Measurements from ENCODE around the gene DIO3. TPM values are rescaled to one million over a fixed set of nuclear protein-coding genes. Genes with fewer than 3 reads are reported as not detected.

The DIO3 gene
- polyA plus RNA-seq, 2 donors = 0.20 to 0.64 TPM

DNA sequence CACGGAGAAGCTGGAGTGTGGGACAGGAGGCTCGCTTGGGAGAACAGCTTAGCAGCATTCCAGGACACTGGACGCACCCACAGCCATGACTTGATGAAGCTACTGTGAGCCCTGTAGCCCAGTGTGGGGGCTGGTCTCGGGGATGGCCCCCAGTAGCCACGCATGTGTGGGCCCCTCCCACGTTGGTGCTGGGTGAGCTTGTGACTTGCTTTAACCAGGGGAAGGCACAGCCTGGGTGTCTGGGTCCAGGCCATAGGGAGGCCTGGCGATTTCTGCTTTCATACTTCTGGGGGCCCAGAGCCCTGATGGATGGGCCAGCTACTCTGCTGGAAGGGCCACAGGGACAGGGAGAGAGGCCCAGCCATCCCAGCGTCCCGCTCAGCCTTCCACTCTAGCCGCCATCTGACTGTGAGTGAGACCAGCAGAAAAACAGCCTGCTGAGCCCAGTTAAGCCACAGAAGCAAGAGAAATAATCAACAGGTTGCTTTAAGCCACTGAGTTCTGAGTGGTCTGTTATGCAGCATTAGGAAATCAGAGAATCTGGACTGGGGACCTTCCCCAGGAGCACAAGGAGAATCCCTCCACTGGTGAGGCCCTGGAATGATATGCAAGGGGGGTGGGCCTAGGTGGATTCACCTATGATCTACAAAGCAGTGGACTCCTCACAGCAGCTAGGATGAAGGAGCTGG, 16.1 kb downstream of the DIO3 start:
- H3K9me3 ChIP-seq (ENCODE audit: control insufficient read depth in 2 of 2, insufficient read depth in 1 of 2, low read depth in 1 of 2, low read length in 1 of 2) = peaks cover 0 to 5% of the 10 kb centered on the region in 2 donors
- H3K4me3 ChIP-seq (ENCODE audit: low read depth in 1 of 2, low read length in 2 of 2) = no peak overlapping the region
- H3K27ac ChIP-seq (ENCODE audit: low read depth in 2 of 2, low read length in 1 of 2) = no peak overlapping the region
- no peaks in the 10 kb centered on the region for H3K4me1 ChIP-seq (ENCODE audit: control insufficient read depth in 2 of 2, insufficient read depth in 2 of 2, low read length in 1 of 2)
- WGBS, 2 donors = 76 to 86% methylated on average over 10 of the region's 10 CpGs
- no peaks in the 10 kb centered on the region for H3K36me3 ChIP-seq (ENCODE audit: control insufficient read depth in 2 of 2, insufficient read depth in 2 of 2, low read length in 1 of 2)
- no peaks in the 10 kb centered on the region for H3K27me3 ChIP-seq (ENCODE audit: control insufficient read depth in 1 of 2, insufficient read depth in 2 of 2, low read length in 2 of 2)

- Histone ChIP-seq H3K4me3 (ENCODE audit: low read depth in 1 of 2, low read length in 2 of 2) (no peak overlapping the region), H3K4me1 (ENCODE audit: control insufficient read depth in 2 of 2, insufficient read depth in 2 of 2, low read length in 1 of 2) (no peaks in the 10 kb centered on the region), H3K27me3 (ENCODE audit: control insufficient read depth in 1 of 2, insufficient read depth in 2 of 2, low read length in 2 of 2) (no peaks in the 10 kb centered on the region), H3K36me3 (ENCODE audit: control insufficient read depth in 2 of 2, insufficient read depth in 2 of 2, low read length in 1 of 2) (no peaks in the 10 kb centered on the region), H3K9me3 (ENCODE audit: control insufficient read depth in 2 of 2, insufficient read depth in 1 of 2, low read depth in 1 of 2, low read length in 1 of 2) (peaks cover 0 to 4% of the 10 kb centered on the region in 2 donors), H3K27ac (ENCODE audit: low read depth in 2 of 2, low read length in 1 of 2) (no peak overlapping the region)
- WGBS, 2 donors = 58 to 60% methylated on average over 8 of the region's 8 CpGs
These were observed 17.2 kb downstream of the DIO3 start for GRCh38 chr14:101578489-101578888.

DNA sequence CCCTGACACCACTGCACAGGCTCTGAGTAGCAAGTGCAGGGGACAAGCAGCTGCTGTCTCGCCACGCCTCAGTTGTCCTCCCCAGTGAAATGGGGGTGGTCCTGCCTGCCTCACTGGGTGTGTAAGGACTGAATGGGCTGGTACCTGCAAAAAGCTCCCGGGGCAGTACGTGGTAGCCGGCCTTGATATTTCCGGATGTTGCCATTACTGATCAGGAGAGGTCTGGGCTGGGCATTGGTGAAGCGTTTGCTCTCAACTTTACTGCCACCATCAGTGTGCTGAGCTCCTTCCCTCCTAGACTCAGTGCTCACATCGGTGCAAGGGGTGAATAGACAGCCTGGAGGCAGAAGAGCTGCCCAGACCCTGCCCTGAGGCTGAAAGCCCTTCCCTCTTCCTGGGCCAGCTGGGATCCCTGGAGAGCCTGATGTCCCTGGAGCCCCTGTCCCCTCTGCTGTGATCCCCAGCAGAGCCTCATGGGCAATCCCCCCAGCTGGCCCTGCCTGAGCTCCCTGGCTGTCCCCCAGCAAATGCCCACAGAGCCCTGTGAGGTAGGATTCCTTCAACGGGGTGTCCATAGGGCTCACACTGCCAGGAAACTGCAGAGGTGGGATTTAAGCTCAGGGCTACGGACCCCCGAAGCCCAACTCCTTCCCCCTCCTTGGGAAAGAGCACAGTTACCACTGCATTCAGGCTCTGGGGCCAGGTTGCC, 18.2 kb downstream of the DIO3 start:
- H3K4me3 ChIP-seq (ENCODE audit: low read depth in 1 of 2, low read length in 2 of 2) = no peak overlapping the region
- H3K27ac ChIP-seq (ENCODE audit: low read depth in 2 of 2, low read length in 1 of 2) = no peak overlapping the region
- no peaks in the 10 kb centered on the region for H3K36me3 ChIP-seq (ENCODE audit: control insufficient read depth in 2 of 2, insufficient read depth in 2 of 2, low read length in 1 of 2)
- H3K27me3 ChIP-seq (ENCODE audit: control insufficient read depth in 1 of 2, insufficient read depth in 2 of 2, low read length in 2 of 2) = no peaks in the 10 kb centered on the region
- H3K4me1 ChIP-seq (ENCODE audit: control insufficient read depth in 2 of 2, insufficient read depth in 2 of 2, low read length in 1 of 2) = no peaks in the 10 kb centered on the region
- WGBS, 2 donors = 79 to 82% methylated on average over 11 of the region's 11 CpGs
- peaks cover 0 to 4% of the 10 kb centered on the region in 2 donors for H3K9me3 ChIP-seq (ENCODE audit: control insufficient read depth in 2 of 2, insufficient read depth in 1 of 2, low read depth in 1 of 2, low read length in 1 of 2)

GRCh38 chr14:101581806-101582205, 20.5 kb downstream of the DIO3 start:
- Histone ChIP-seq H3K27me3 (ENCODE audit: control insufficient read depth in 1 of 2, insufficient read depth in 2 of 2, low read length in 2 of 2) (no peaks in the 10 kb centered on the region), H3K36me3 (ENCODE audit: control insufficient read depth in 2 of 2, insufficient read depth in 2 of 2, low read length in 1 of 2) (no peaks in the 10 kb centered on the region), H3K4me3 (ENCODE audit: low read depth in 1 of 2, low read length in 2 of 2) (no peak overlapping the region), H3K4me1 (ENCODE audit: control insufficient read depth in 2 of 2, insufficient read depth in 2 of 2, low read length in 1 of 2) (no peaks in the 10 kb centered on the region), H3K9me3 (ENCODE audit: control insufficient read depth in 2 of 2, insufficient read depth in 1 of 2, low read depth in 1 of 2, low read length in 1 of 2) (peaks cover 0 to 4% of the 10 kb centered on the region in 2 donors), H3K27ac (ENCODE audit: low read depth in 2 of 2, low read length in 1 of 2) (no peak overlapping the region)
- WGBS, 2 donors = 81 to 84% methylated on average over 9 of the region's 9 CpGs

DNA sequence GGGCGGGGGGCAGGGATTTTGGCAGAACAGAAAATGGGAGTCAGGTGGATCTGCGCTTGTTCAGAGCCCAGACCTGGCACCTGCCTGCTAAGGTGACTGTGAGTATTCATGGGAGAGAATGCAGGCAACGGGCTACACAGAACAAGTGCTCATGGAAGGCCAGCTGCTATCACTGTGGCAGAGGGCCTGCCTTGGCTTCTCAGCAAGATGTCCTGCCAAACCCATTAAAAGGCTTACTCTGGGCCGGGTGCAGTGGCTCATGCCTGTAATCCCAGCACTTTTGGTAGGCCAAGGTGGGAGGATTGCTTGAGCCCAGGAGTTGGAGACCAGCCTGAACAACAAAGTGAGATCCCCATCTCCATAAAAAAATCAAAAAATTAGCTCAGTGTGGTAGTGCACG, 21.0 kb downstream of the DIO3 start:
- Histone ChIP-seq H3K9me3 (ENCODE audit: control insufficient read depth in 2 of 2, insufficient read depth in 1 of 2, low read depth in 1 of 2, low read length in 1 of 2) (peaks cover 0 to 4% of the 10 kb centered on the region in 2 donors), H3K4me1 (ENCODE audit: control insufficient read depth in 2 of 2, insufficient read depth in 2 of 2, low read length in 1 of 2) (no peaks in the 10 kb centered on the region), H3K27ac (ENCODE audit: low read depth in 2 of 2, low read length in 1 of 2) (no peak overlapping the region), H3K27me3 (ENCODE audit: control insufficient read depth in 1 of 2, insufficient read depth in 2 of 2, low read length in 2 of 2) (no peaks in the 10 kb centered on the region), H3K36me3 (ENCODE audit: control insufficient read depth in 2 of 2, insufficient read depth in 2 of 2, low read length in 1 of 2) (no peaks in the 10 kb centered on the region), H3K4me3 (ENCODE audit: low read depth in 1 of 2, low read length in 2 of 2) (no peak overlapping the region)
- WGBS, 2 donors = 71 to 76% methylated on average over 5 of the region's 5 CpGs

GRCh38 chr14:101583006-101583714, 21.9 kb downstream of the DIO3 start:
- H3K4me1 ChIP-seq (ENCODE audit: control insufficient read depth in 2 of 2, insufficient read depth in 2 of 2, low read length in 1 of 2) = no peaks in the 10 kb centered on the region
- no peaks in the 10 kb centered on the region for H3K36me3 ChIP-seq (ENCODE audit: control insufficient read depth in 2 of 2, insufficient read depth in 2 of 2, low read length in 1 of 2)
- WGBS, 2 donors = 87 to 88% methylated on average over 18 of the region's 18 CpGs
- peaks cover 0 to 4% of the 10 kb centered on the region in 2 donors for H3K9me3 ChIP-seq (ENCODE audit: control insufficient read depth in 2 of 2, insufficient read depth in 1 of 2, low read depth in 1 of 2, low read length in 1 of 2)
- no peak overlapping the region for H3K27ac ChIP-seq (ENCODE audit: low read depth in 2 of 2, low read length in 1 of 2)
- H3K4me3 ChIP-seq (ENCODE audit: low read depth in 1 of 2, low read length in 2 of 2) = no peak overlapping the region
- no peaks in the 10 kb centered on the region for H3K27me3 ChIP-seq (ENCODE audit: control insufficient read depth in 1 of 2, insufficient read depth in 2 of 2, low read length in 2 of 2)

GRCh38 chr14:101583715-101584054, 22.4 kb downstream of the DIO3 start:
- H3K27me3 ChIP-seq (ENCODE audit: control insufficient read depth in 1 of 2, insufficient read depth in 2 of 2, low read length in 2 of 2) = no peaks in the 10 kb centered on the region
- peaks cover 0 to 4% of the 10 kb centered on the region in 2 donors for H3K9me3 ChIP-seq (ENCODE audit: control insufficient read depth in 2 of 2, insufficient read depth in 1 of 2, low read depth in 1 of 2, low read length in 1 of 2)
- no peaks in the 10 kb centered on the region for H3K4me1 ChIP-seq (ENCODE audit: control insufficient read depth in 2 of 2, insufficient read depth in 2 of 2, low read length in 1 of 2)
- H3K36me3 ChIP-seq (ENCODE audit: control insufficient read depth in 2 of 2, insufficient read depth in 2 of 2, low read length in 1 of 2) = no peaks in the 10 kb centered on the region
- H3K4me3 ChIP-seq (ENCODE audit: low read depth in 1 of 2, low read length in 2 of 2) = no peak overlapping the region
- no peak overlapping the region for H3K27ac ChIP-seq (ENCODE audit: low read depth in 2 of 2, low read length in 1 of 2)
- WGBS, 2 donors = 85 to 90% methylated on average over 7 of the region's 7 CpGs

DNA sequence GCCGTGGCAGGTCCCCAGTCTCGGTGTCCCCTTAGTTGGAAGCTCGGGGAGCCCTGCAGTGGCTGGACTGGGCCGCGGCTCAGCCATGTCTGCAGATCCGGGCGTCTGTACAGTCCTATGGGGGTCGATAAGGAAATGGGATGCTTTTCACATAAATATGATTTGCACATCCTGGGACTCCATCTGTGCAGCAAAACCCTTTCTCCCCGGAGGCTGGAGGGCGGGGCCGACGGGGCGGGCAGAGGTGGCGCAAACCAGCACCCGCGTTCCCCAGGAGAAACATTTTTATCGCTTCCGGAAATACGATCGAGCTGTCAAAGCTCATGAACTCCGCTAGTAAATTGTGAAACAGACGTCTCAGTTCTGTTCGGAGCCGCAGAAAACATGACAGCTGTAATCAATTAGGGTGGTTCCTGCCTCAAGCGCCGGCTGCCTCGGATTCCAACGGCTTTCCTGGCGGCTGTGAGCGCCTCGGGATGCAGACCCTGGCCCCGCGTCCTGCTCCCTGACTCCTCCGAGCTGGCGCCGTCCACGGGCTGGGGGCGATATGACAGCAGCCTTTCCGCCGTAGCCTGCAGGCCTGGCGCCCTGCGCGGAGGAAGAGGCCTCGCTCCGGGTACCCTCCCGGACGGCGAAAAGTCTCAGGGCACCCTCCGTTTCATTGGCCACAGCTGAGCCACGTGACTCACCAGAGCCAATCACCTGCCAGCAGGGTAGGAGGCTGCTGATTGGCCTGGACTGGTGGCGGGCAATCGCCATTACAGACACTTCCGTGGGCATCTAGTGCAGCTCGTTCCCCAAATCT, 23.0 kb downstream of the DIO3 start:
- no peak overlapping the region for H3K4me3 ChIP-seq (ENCODE audit: low read depth in 1 of 2, low read length in 2 of 2)
- no peaks in the 10 kb centered on the region for H3K36me3 ChIP-seq (ENCODE audit: control insufficient read depth in 2 of 2, insufficient read depth in 2 of 2, low read length in 1 of 2)
- no peaks in the 10 kb centered on the region for H3K4me1 ChIP-seq (ENCODE audit: control insufficient read depth in 2 of 2, insufficient read depth in 2 of 2, low read length in 1 of 2)
- no peaks in the 10 kb centered on the region for H3K27me3 ChIP-seq (ENCODE audit: control insufficient read depth in 1 of 2, insufficient read depth in 2 of 2, low read length in 2 of 2)
- 75 to 82% methylated on average over 50 to 54 of the region's 54 CpGs for WGBS, 2 donors
- peaks cover 0 to 4% of the 10 kb centered on the region in 2 donors for H3K9me3 ChIP-seq (ENCODE audit: control insufficient read depth in 2 of 2, insufficient read depth in 1 of 2, low read depth in 1 of 2, low read length in 1 of 2)
- H3K27ac ChIP-seq (ENCODE audit: low read depth in 2 of 2, low read length in 1 of 2) = no peak overlapping the region

DNA sequence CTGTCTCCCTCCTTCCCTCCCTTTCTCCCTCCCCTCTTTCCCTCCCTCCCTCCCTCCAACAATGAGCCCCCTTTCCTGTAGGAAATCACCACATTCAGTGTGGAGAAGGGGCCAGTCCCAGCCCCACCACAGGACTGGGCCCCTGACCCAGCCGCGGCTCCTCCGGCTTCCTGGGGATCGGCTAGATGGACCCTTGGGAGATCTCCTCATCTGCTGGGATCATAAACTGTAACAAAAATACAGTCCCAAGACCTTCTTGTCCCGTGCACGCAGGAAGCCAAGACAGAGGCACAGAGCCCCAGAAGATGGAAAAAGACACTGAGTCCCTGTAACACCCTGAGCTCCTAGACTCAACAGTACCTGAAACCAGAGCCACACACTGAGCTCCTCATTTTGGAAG, 23.9 kb downstream of the DIO3 start:
- Histone ChIP-seq H3K9me3 (ENCODE audit: control insufficient read depth in 2 of 2, insufficient read depth in 1 of 2, low read depth in 1 of 2, low read length in 1 of 2) (peaks cover 0 to 2% of the 10 kb centered on the region in 2 donors), H3K4me1 (ENCODE audit: control insufficient read depth in 2 of 2, insufficient read depth in 2 of 2, low read length in 1 of 2) (no peaks in the 10 kb centered on the region), H3K27ac (ENCODE audit: low read depth in 2 of 2, low read length in 1 of 2) (no peak overlapping the region), H3K4me3 (ENCODE audit: low read depth in 1 of 2, low read length in 2 of 2) (no peak overlapping the region), H3K36me3 (ENCODE audit: control insufficient read depth in 2 of 2, insufficient read depth in 2 of 2, low read length in 1 of 2) (no peaks in the 10 kb centered on the region), H3K27me3 (ENCODE audit: control insufficient read depth in 1 of 2, insufficient read depth in 2 of 2, low read length in 2 of 2) (no peaks in the 10 kb centered on the region)
- 88 to 89% methylated on average over 6 of the region's 6 CpGs for WGBS, 2 donors
